Measurements from ENCODE around the gene HHAT. TPM values are rescaled to one million over a fixed set of nuclear protein-coding genes. Genes with fewer than 3 reads are reported as not detected.

The HHAT gene
- polyA plus RNA-seq, 4 donors: 0.27 to 4.0 (median 1.4) TPM

DNA sequence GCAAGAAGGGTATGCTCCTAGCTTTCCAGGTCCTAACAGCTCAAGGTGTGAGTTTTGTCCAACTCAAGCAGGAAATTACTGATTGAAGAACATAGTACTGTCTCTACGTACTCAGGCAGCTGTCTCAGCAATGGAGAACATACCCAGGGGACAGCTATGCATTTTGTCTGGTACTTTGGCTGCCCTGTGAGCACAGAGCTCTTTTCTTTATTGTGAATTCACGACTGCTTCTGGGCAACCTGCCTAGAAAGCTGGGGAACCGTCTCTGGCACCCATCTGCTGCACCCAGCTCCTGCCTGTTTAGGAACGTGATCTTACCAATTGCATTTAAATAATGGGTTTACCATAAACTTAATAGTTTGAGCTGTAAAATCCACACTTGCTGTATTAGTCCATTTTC is 258.1 kb downstream of the HHAT start:
- H3K4me1 ChIP-seq (ENCODE audit: control insufficient read depth in 3 of 3, insufficient read depth in 2 of 3, low read depth in 1 of 3, low read length in 2 of 3): no peaks in the 10 kb centered on the region
- no peak for FAIRE-seq

GRCh38 chr1:210587566-210587965 is 258.9 kb downstream of the HHAT start:
- Histone ChIP-seq H3K27me3 (ENCODE audit: control insufficient read depth in 3 of 3, insufficient read depth in 3 of 3, low read length in 3 of 3) (no peaks in the 10 kb centered on the region), H3K4me3 (ENCODE audit: low read depth in 1 of 3, low read length in 3 of 3) (no peak overlapping the region), H3K27ac (ENCODE audit: low read depth in 1 of 3, low read length in 2 of 3) (no peak overlapping the region), H3K9me3 (ENCODE audit: control insufficient read depth in 2 of 2, insufficient read depth in 1 of 2, low read depth in 1 of 2, low read length in 1 of 2) (peaks cover 0 to 4% of the 10 kb centered on the region in 2 donors), H3K4me1 (ENCODE audit: control insufficient read depth in 3 of 3, insufficient read depth in 2 of 3, low read depth in 1 of 3, low read length in 2 of 3) (no peaks in the 10 kb centered on the region), H3K36me3 (ENCODE audit: control insufficient read depth in 3 of 3, insufficient read depth in 2 of 3, low read depth in 1 of 3, low read length in 3 of 3) (no peaks in the 10 kb centered on the region)
- 89 to 92% (median 92%) methylated on average over 4 of the region's 4 CpGs for WGBS, 3 donors
- no peak for FAIRE-seq
- no peak for DNase-seq

More for the DNA sequence above, 258.1 kb downstream of the HHAT start:
- Histone ChIP-seq H3K4me3 (ENCODE audit: low read depth in 1 of 3, low read length in 3 of 3) (no peak overlapping the region), H3K36me3 (ENCODE audit: control insufficient read depth in 3 of 3, insufficient read depth in 2 of 3, low read depth in 1 of 3, low read length in 3 of 3) (no peaks in the 10 kb centered on the region), H3K27me3 (ENCODE audit: control insufficient read depth in 3 of 3, insufficient read depth in 3 of 3, low read length in 3 of 3) (no peaks in the 10 kb centered on the region), H3K9me3 (ENCODE audit: control insufficient read depth in 2 of 2, insufficient read depth in 1 of 2, low read depth in 1 of 2, low read length in 1 of 2) (peaks cover 0 to 4% of the 10 kb centered on the region in 2 donors), H3K27ac (ENCODE audit: low read depth in 1 of 3, low read length in 2 of 3) (no peak overlapping the region)
- no peak for DNase-seq
- 72 to 77% (median 75%) methylated on average over 4 of the region's 4 CpGs for WGBS, 3 donors

- no peak overlapping the region for H3K4me3 ChIP-seq (ENCODE audit: low read depth in 1 of 3, low read length in 3 of 3)
- no peaks in the 10 kb centered on the region for H3K27me3 ChIP-seq (ENCODE audit: control insufficient read depth in 3 of 3, insufficient read depth in 3 of 3, low read length in 3 of 3)
- no peaks in the 10 kb centered on the region for H3K4me1 ChIP-seq (ENCODE audit: control insufficient read depth in 3 of 3, insufficient read depth in 2 of 3, low read depth in 1 of 3, low read length in 2 of 3)
- H3K9me3 ChIP-seq (ENCODE audit: control insufficient read depth in 2 of 2, insufficient read depth in 1 of 2, low read depth in 1 of 2, low read length in 1 of 2): peaks cover 0 to 4% of the 10 kb centered on the region in 2 donors
- FAIRE-seq (no peak), DNase-seq (no peak)
- H3K36me3 ChIP-seq (ENCODE audit: control insufficient read depth in 3 of 3, insufficient read depth in 2 of 3, low read depth in 1 of 3, low read length in 3 of 3): no peaks in the 10 kb centered on the region
- 91 to 94% (median 92%) methylated on average over 3 of the region's 3 CpGs for WGBS, 3 donors
- no peak overlapping the region for H3K27ac ChIP-seq (ENCODE audit: low read depth in 1 of 3, low read length in 2 of 3)
These were observed 259.7 kb downstream of the HHAT start for GRCh38 chr1:210588357-210588756.

- H3K9me3 ChIP-seq (ENCODE audit: control insufficient read depth in 2 of 2, insufficient read depth in 1 of 2, low read depth in 1 of 2, low read length in 1 of 2): peaks cover 0 to 4% of the 10 kb centered on the region in 2 donors
- WGBS, 3 donors: 88 to 93% (median 90%) methylated on average over 3 of the region's 3 CpGs
- no peak for DNase-seq
- H3K4me3 ChIP-seq (ENCODE audit: low read depth in 1 of 3, low read length in 3 of 3): no peak overlapping the region
- no peaks in the 10 kb centered on the region for H3K27me3 ChIP-seq (ENCODE audit: control insufficient read depth in 3 of 3, insufficient read depth in 3 of 3, low read length in 3 of 3)
- no peaks in the 10 kb centered on the region for H3K36me3 ChIP-seq (ENCODE audit: control insufficient read depth in 3 of 3, insufficient read depth in 2 of 3, low read depth in 1 of 3, low read length in 3 of 3)
- no peak for FAIRE-seq
- H3K27ac ChIP-seq (ENCODE audit: low read depth in 1 of 3, low read length in 2 of 3): no peak overlapping the region
- no peaks in the 10 kb centered on the region for H3K4me1 ChIP-seq (ENCODE audit: control insufficient read depth in 3 of 3, insufficient read depth in 2 of 3, low read depth in 1 of 3, low read length in 2 of 3)
These were observed 260.2 kb downstream of the HHAT start for GRCh38 chr1:210588946-210589345.

DNA sequence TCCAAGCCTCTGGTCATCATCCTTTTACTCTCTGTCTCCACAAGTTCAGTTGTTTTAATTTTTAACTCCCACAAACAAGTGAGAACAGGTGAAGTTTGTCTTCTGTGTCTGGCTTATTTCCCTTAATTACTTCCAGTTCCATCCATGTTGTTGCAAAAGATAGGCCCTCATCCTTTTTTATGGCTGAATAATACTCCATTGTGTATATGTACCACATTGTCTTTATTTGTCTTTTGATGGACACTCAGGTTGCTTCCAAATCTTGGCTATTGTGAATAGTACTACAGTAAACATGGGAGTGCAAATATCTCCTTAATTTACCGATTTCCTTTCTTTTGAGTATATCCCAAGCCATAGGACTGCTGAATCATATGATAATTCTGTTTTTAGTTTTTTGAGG is 262.5 kb downstream of the HHAT start:
- Histone ChIP-seq H3K27me3 (ENCODE audit: control insufficient read depth in 3 of 3, insufficient read depth in 3 of 3, low read length in 3 of 3) (no peaks in the 10 kb centered on the region), H3K4me1 (ENCODE audit: control insufficient read depth in 3 of 3, insufficient read depth in 2 of 3, low read depth in 1 of 3, low read length in 2 of 3) (no peaks in the 10 kb centered on the region), H3K9me3 (ENCODE audit: control insufficient read depth in 2 of 2, insufficient read depth in 1 of 2, low read depth in 1 of 2, low read length in 1 of 2) (peaks cover 0 to 4% of the 10 kb centered on the region in 2 donors), H3K36me3 (ENCODE audit: control insufficient read depth in 3 of 3, insufficient read depth in 2 of 3, low read depth in 1 of 3, low read length in 3 of 3) (no peaks in the 10 kb centered on the region), H3K27ac (ENCODE audit: low read depth in 1 of 3, low read length in 2 of 3) (no peak overlapping the region), H3K4me3 (ENCODE audit: low read depth in 1 of 3, low read length in 3 of 3) (no peak overlapping the region)
- 90 to 97% (median 94%) methylated on average over 1 of the region's 1 CpG for WGBS, 3 donors
- FAIRE-seq: no peak
- DNase-seq: no peak

DNA sequence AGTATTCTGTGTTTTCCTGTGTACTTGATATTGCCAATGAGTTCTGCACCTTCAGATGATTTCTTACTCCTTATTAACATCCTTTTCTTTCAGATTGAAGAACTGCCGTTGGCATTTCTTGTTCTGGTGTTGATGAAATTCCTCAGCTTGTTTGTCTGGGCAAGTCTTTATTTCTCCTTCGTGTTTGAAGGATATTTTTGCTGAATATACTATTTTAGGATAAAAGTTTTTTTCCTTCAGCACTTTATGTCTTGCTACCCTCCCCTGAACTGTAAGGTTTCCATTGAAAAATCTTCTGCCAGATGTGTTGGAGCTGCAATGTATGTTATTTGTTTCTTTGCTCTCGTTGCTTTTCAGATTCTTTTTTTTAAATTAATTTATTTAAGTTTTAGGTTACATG is 265.9 kb downstream of the HHAT start:
- Histone ChIP-seq H3K9me3 (ENCODE audit: control insufficient read depth in 2 of 2, insufficient read depth in 1 of 2, low read depth in 1 of 2, low read length in 1 of 2) (no peaks in the 10 kb centered on the region), H3K27ac (ENCODE audit: low read depth in 1 of 3, low read length in 2 of 3) (no peak overlapping the region), H3K4me3 (ENCODE audit: low read depth in 1 of 3, low read length in 3 of 3) (no peak overlapping the region), H3K36me3 (ENCODE audit: control insufficient read depth in 3 of 3, insufficient read depth in 2 of 3, low read depth in 1 of 3, low read length in 3 of 3) (no peaks in the 10 kb centered on the region), H3K4me1 (ENCODE audit: control insufficient read depth in 3 of 3, insufficient read depth in 2 of 3, low read depth in 1 of 3, low read length in 2 of 3) (no peaks in the 10 kb centered on the region), H3K27me3 (ENCODE audit: control insufficient read depth in 3 of 3, insufficient read depth in 3 of 3, low read length in 3 of 3) (no peaks in the 10 kb centered on the region)
- no peak for DNase-seq
- no peak for FAIRE-seq
- WGBS, 3 donors: 51 to 63% (median 56%) methylated on average over 3 of the region's 3 CpGs

DNA sequence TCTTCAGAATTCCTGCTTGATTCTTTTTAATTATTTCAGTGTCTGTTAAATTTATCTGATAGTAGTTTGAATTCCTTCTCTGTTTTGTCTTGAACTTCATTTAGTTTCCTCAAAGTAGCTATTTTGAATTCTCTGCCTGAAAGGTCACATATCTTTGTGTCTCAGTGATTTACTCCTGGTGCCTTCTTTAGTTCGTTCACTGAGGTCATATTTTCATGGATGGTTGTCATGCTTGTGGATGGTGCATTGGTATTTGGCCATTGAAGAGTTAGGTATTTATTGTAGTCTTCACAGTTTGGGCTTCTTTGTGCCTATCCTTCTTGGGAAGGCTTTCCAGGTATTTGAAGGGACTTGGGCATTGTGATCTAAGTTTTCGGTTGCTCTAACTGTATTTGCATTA is 267.9 kb downstream of the HHAT start:
- no peak for DNase-seq
- Histone ChIP-seq H3K9me3 (ENCODE audit: control insufficient read depth in 2 of 2, insufficient read depth in 1 of 2, low read depth in 1 of 2, low read length in 1 of 2) (no peaks in the 10 kb centered on the region), H3K27ac (ENCODE audit: low read depth in 1 of 3, low read length in 2 of 3) (no peak overlapping the region), H3K4me1 (ENCODE audit: control insufficient read depth in 3 of 3, insufficient read depth in 2 of 3, low read depth in 1 of 3, low read length in 2 of 3) (no peaks in the 10 kb centered on the region), H3K36me3 (ENCODE audit: control insufficient read depth in 3 of 3, insufficient read depth in 2 of 3, low read depth in 1 of 3, low read length in 3 of 3) (no peaks in the 10 kb centered on the region), H3K27me3 (ENCODE audit: control insufficient read depth in 3 of 3, insufficient read depth in 3 of 3, low read length in 3 of 3) (no peaks in the 10 kb centered on the region), H3K4me3 (ENCODE audit: low read depth in 1 of 3, low read length in 3 of 3) (no peak overlapping the region)
- no peak for FAIRE-seq
- WGBS, 3 donors: 85 to 94% (median 91%) methylated on average over 2 of the region's 2 CpGs

- Histone ChIP-seq H3K36me3 (ENCODE audit: control insufficient read depth in 3 of 3, insufficient read depth in 2 of 3, low read depth in 1 of 3, low read length in 3 of 3) (no peaks in the 10 kb centered on the region), H3K4me1 (ENCODE audit: control insufficient read depth in 3 of 3, insufficient read depth in 2 of 3, low read depth in 1 of 3, low read length in 2 of 3) (no peaks in the 10 kb centered on the region), H3K27me3 (ENCODE audit: control insufficient read depth in 3 of 3, insufficient read depth in 3 of 3, low read length in 3 of 3) (no peaks in the 10 kb centered on the region), H3K4me3 (ENCODE audit: low read depth in 1 of 3, low read length in 3 of 3) (no peak overlapping the region), H3K9me3 (ENCODE audit: control insufficient read depth in 2 of 2, insufficient read depth in 1 of 2, low read depth in 1 of 2, low read length in 1 of 2) (no peaks in the 10 kb centered on the region), H3K27ac (ENCODE audit: low read depth in 1 of 3, low read length in 2 of 3) (peak overlapping the region in 1 of 3 donors; percentile 66)
- 45 to 91% (median 62%) methylated on average over 1 of the region's 1 CpG for WGBS, 3 donors
- DNase-seq (no peak), FAIRE-seq (no peak)
These were observed 268.9 kb downstream of the HHAT start for GRCh38 chr1:210597555-210598134.

GRCh38 chr1:210598135-210598652 is 269.5 kb downstream of the HHAT start:
- Histone ChIP-seq H3K27ac (ENCODE audit: low read depth in 1 of 3, low read length in 2 of 3) (peak overlapping the region in 1 of 3 donors; percentile 66), H3K9me3 (ENCODE audit: control insufficient read depth in 2 of 2, insufficient read depth in 1 of 2, low read depth in 1 of 2, low read length in 1 of 2) (no peaks in the 10 kb centered on the region), H3K4me1 (ENCODE audit: control insufficient read depth in 3 of 3, insufficient read depth in 2 of 3, low read depth in 1 of 3, low read length in 2 of 3) (no peaks in the 10 kb centered on the region), H3K27me3 (ENCODE audit: control insufficient read depth in 3 of 3, insufficient read depth in 3 of 3, low read length in 3 of 3) (no peaks in the 10 kb centered on the region), H3K4me3 (ENCODE audit: low read depth in 1 of 3, low read length in 3 of 3) (no peak overlapping the region), H3K36me3 (ENCODE audit: control insufficient read depth in 3 of 3, insufficient read depth in 2 of 3, low read depth in 1 of 3, low read length in 3 of 3) (no peaks in the 10 kb centered on the region)
- 73 to 88% (median 74%) methylated on average over 3 of the region's 3 CpGs for WGBS, 3 donors
- FAIRE-seq (no peak), DNase-seq (peak in 1 of 2 donors; percentile 1)

All from small intestine (tissue), 7 donors.